B cell (primary cell): ENCODE measurements around the gene DYNLT1. TPM values are rescaled to one million over a fixed set of nuclear protein-coding genes. Genes with fewer than 3 reads are reported as not detected.

Experiments used
- ATAC-seq: fragments of 200-7000 bp; cut with Tn5 transposase; one replicate; pipeline ENCODE4 v1.10.0; 2021; ENCODE audit warnings: low read depth, mild to moderate bottlenecking, moderate number of reproducible peaks, moderate library complexity
- CTCF ChIA-PET: fragments of 350-600 bp; sonication (Branson Sonifier 250); formaldehyde crosslinking; loops from one replicate; lab custom pipeline; 2021; ENCODE audit warnings: antibody characterized with exemption, inconsistent platforms; lab: Charles Lee
- POLR2A ChIA-PET: fragments of 350-600 bp; sonication (Branson Sonifier 250); formaldehyde crosslinking; loops from one replicate; lab custom pipeline; 2021; ENCODE audit warnings: antibody characterized with exemption; lab: Charles Lee
- DNase-seq: peaks from one replicate; pipeline ENCODE4 v3.0.0; 2013
- H2AFZ ChIP-seq: 2 replicates; pipeline ENCODE4 v1.6.1; 2012; ENCODE audit warnings: mild to moderate bottlenecking, low read depth, low read length; ENCODE audit not compliant: insufficient read depth, poor library complexity, severe bottlenecking
- H3K27ac ChIP-seq, 2 donors: 1 replicate in 1 of 2; 2 replicates in 1 of 2; pipeline ENCODE4 v1.5.1; 2012 to 2013; ENCODE audit warnings: low read length in 2 of 2, mild to moderate bottlenecking in 2 of 2, moderate library complexity in 1 of 2
- H3K27me3 ChIP-seq, 4 experiments: fragments of 200-600 bp in 1 of 4; sonication (generic) in 1 of 4; replicated peaks in 1 of 4; 1 replicate in 2 of 4; 2 replicates in 2 of 4; pipeline versions ENCODE4 v1.6.1 to v1.7.0; 2013 to 2016; ENCODE audit warnings: low read length in 3 of 4, mild to moderate bottlenecking in 2 of 4, mixed read lengths in 1 of 4, moderate library complexity in 1 of 4; ENCODE audit not compliant: insufficient read depth in 4 of 4, control insufficient read depth in 3 of 4; ENCODE audit errors: control extremely low read depth in 1 of 4
- H3K36me3 ChIP-seq, 2 experiments: replicated peaks in 1 of 2; 1 replicate in 1 of 2; 2 replicates in 1 of 2; pipeline versions ENCODE4 v1.6.1 to v1.7.1; 2013; ENCODE audit warnings: low read length in 1 of 2; ENCODE audit not compliant: insufficient read depth in 2 of 2, control insufficient read depth in 1 of 2; ENCODE audit errors: control extremely low read depth in 1 of 2, extremely low read depth in 1 of 2
- H3K4me1 ChIP-seq, 2 donors: fragments of 200-600 bp in 1 of 2; sonication (generic) in 1 of 2; 1 replicate in 1 of 2; 2 replicates in 1 of 2; pipeline versions ENCODE4 v1.5.1 to v1.6.1; 2013 to 2017; ENCODE audit warnings: low read length in 2 of 2; ENCODE audit not compliant: control insufficient read depth in 2 of 2, insufficient read depth in 2 of 2
- H3K4me2 ChIP-seq: replicated peaks from 2 replicates; pipeline ENCODE3; 2012; ENCODE audit warnings: mild to moderate bottlenecking, low read depth, low read length; ENCODE audit not compliant: poor library complexity, severe bottlenecking
- H3K4me3 ChIP-seq, 5 experiments: fragments of 200-600 bp in 1 of 5; sonication (generic) in 1 of 5; 1 replicate in 3 of 5; 2 replicates in 2 of 5; pipeline versions ENCODE4 v1.5.1 to v1.7.0; 2011 to 2016; ENCODE audit warnings: low read length in 4 of 5, mild to moderate bottlenecking in 4 of 5, low read depth in 2 of 5, control low read depth in 1 of 5, moderate library complexity in 1 of 5; ENCODE audit not compliant: insufficient read depth in 1 of 5; ENCODE audit errors: control extremely low read depth in 1 of 5, extremely low read depth in 1 of 5
- H3K79me2 ChIP-seq: fragments of 200-600 bp; sonication (generic); one replicate; pipeline ENCODE4 v1.6.0; 2016; ENCODE audit warnings: low read length; ENCODE audit not compliant: control insufficient read depth, insufficient read depth
- H3K9ac ChIP-seq: fragments of 200-600 bp; sonication (generic); 2 replicates; pipeline ENCODE4 v1.6.1; 2017; ENCODE audit warnings: mild to moderate bottlenecking, low read length, moderate library complexity
- H3K9me3 ChIP-seq, 3 donors: one replicate each; pipeline versions ENCODE4 v1.6.1 to v1.7.1; 2013; ENCODE audit warnings: low read length in 2 of 3; ENCODE audit not compliant: control insufficient read depth in 2 of 3, insufficient read depth in 1 of 3; ENCODE audit errors: control extremely low read depth in 1 of 3
- H4K20me1 ChIP-seq: 2 replicates; pipeline ENCODE4 v1.6.0; 2012; ENCODE audit warnings: mild to moderate bottlenecking, low read length; ENCODE audit not compliant: insufficient read depth, control insufficient read depth, poor library complexity, severe bottlenecking
- H3K27ac Mint-ChIP-seq: one replicate; pipeline ENCODE4 v1.8.0; 2021; ENCODE audit warnings: mixed read lengths
- H3K27me3 Mint-ChIP-seq: one replicate; pipeline ENCODE4 v1.8.0; 2021; ENCODE audit warnings: mixed read lengths
- H3K4me1 Mint-ChIP-seq: one replicate; pipeline ENCODE4 v1.8.0; 2021; ENCODE audit warnings: mixed read lengths
- H3K4me3 Mint-ChIP-seq: one replicate; pipeline ENCODE4 v1.8.0; 2021; ENCODE audit warnings: mixed read lengths
- H3K9me3 Mint-ChIP-seq: one replicate; pipeline ENCODE4 v1.8.0; 2022; ENCODE audit warnings: mixed read lengths; ENCODE audit not compliant: insufficient read depth
- CTCF ChIP-seq: fragments of 200-600 bp; IDR thresholded peaks from one replicate; pipeline ENCODE4 v1.8.0; 2022; ENCODE audit warnings: antibody characterized with exemption, mild to moderate bottlenecking
- EZH2 ChIP-seq: IDR thresholded peaks from 2 replicates; pipeline ENCODE4 v1.6.1; 2012; ENCODE audit warnings: borderline replicate concordance, low read depth, mild to moderate bottlenecking, moderate library complexity, low read length; ENCODE audit not compliant: insufficient read depth, poor library complexity, severe bottlenecking
- WGBS: methylation state at CpG from one replicate; pipeline ENCODE4 v1.1.5; 2013; ENCODE audit warnings: missing lambda C conversion rate; ENCODE audit not compliant: insufficient coverage; 5-methylcytosine and 5-hydroxymethylcytosine counted together
- intact Hi-C: fragments of 100-400 bp; cut with micrococcal nuclease; formaldehyde crosslinking; loops from one replicate; pipeline ENCODE4 v1.10.0; 2022
- polyA plus RNA-seq: library from polyadenylated mRNA; depleted of rRNA; stranded (reverse); fragments of >200 nt; gene quantifications from 2 replicates; pipeline ENCODE4 v1.2.3, GENCODE V29; 2012
- total RNA-seq, 2 donors: library from RNA; stranded (reverse); fragments of 120-200 nt in 1 of 2; gene quantifications; 1 replicate in 1 of 2; 2 replicates in 1 of 2; pipeline versions ENCODE4 v1.2.3 to v1.2.4, GENCODE V29; 2013 to 2022

DYNLT1 gene
- total and polyA plus RNA-seq, 2 donors (not counting 1 experiment from before 2014, with no cell fraction given): 34.8 to 62.6 TPM

GRCh38 chr6:158609455-158610155, 34.9 kb downstream of the DYNLT1 start:
- Histone ChIP-seq H2AFZ (no peak overlapping the region), H3K9me3 (peaks cover 0 to 5% (median 0%) of the 10 kb centered on the region in 3 donors), H3K4me3 (no peak overlapping the region), H3K27ac (no peak overlapping the region), H3K79me2 (no peaks in the 10 kb centered on the region), H3K27me3 (no peaks in the 10 kb centered on the region), H3K36me3 (peaks cover 0 to 56% of the 10 kb centered on the region in 2 experiments), H3K4me1 (no peaks in the 10 kb centered on the region), H4K20me1 (peaks cover 5% of the 10 kb centered on the region), H3K4me2 (no peak overlapping the region), H3K9ac (no peak overlapping the region)
- CTCF ChIA-PET: interaction anchor here (0.7 to 1.9 kb wide), 2 partner anchors 306 to 389 kb away, joined by 4 to 11 read pairs; no protein-coding TSS in a partner anchor
- ATAC-seq (no peak), DNase-seq (no peak)
- POLR2A ChIA-PET: no interaction called here
- intact Hi-C loops: no loop called here
- H3K4me1 Mint-ChIP-seq: no peaks in the 10 kb centered on the region
- no peaks in the 10 kb centered on the region for H3K9me3 Mint-ChIP-seq
- H3K27ac Mint-ChIP-seq: no peak overlapping the region
- 99% methylated on average over 13 of the region's 13 CpGs for WGBS
- H3K4me3 Mint-ChIP-seq: no peak overlapping the region
- H3K27me3 Mint-ChIP-seq: no peaks in the 10 kb centered on the region
- TF ChIP-seq CTCF: no peak
- TF ChIP-seq EZH2: no peak

GRCh38 chr6:158608221-158608620, 36.3 kb downstream of the DYNLT1 start:
- ChIA-PET CTCF (interaction anchor here (5.6 to 6.7 kb wide), 2 partner anchors 390 to 395 kb away, joined by 85 to 86 read pairs; no protein-coding TSS in a partner anchor), POLR2A (no interaction called here)
- 98% methylated on average over 10 of the region's 12 CpGs for WGBS
- H3K27ac ChIP-seq: no peak overlapping the region
- H2AFZ ChIP-seq: no peak overlapping the region
- peaks cover 0 to 5% (median 0%) of the 10 kb centered on the region in 3 donors for H3K9me3 ChIP-seq
- ATAC-seq: no peak
- H3K27me3 ChIP-seq: no peaks in the 10 kb centered on the region
- H4K20me1 ChIP-seq: peaks cover 5% of the 10 kb centered on the region
- no peaks in the 10 kb centered on the region for H3K4me1 ChIP-seq
- Mint-ChIP-seq H3K27ac (no peak overlapping the region), H3K9me3 (no peaks in the 10 kb centered on the region), H3K4me1 (no peaks in the 10 kb centered on the region), H3K4me3 (no peak overlapping the region), H3K27me3 (no peaks in the 10 kb centered on the region)
- no peak overlapping the region for H3K4me3 ChIP-seq
- no peak for DNase-seq
- no peak overlapping the region for H3K4me2 ChIP-seq
- intact Hi-C loops: no loop called here
- H3K79me2 ChIP-seq: no peaks in the 10 kb centered on the region
- no peak for TF ChIP-seq EZH2
- TF ChIP-seq CTCF: no peak
- H3K36me3 ChIP-seq: peaks cover 0 to 49% of the 10 kb centered on the region in 2 experiments
- no peak overlapping the region for H3K9ac ChIP-seq
